Loucy (cell line): Measurements from ENCODE around the gene MYOT.

Source experiments
- H2AFZ ChIP-seq: fragments of 200-600 bp; sonication (generic); 2 replicates; pipeline ENCODE4 v1.6.0; 2016; ENCODE audit warnings: antibody characterized with exemption, mild to moderate bottlenecking, low read length, moderate library complexity
- H3F3A ChIP-seq: fragments of 200-600 bp; 2 replicates; pipeline ENCODE4 v1.6.0; 2016; ENCODE audit warnings: antibody characterized with exemption, low read depth, mild to moderate bottlenecking
- H3K27me3 ChIP-seq: fragments of 200-600 bp; sonication (generic); 2 replicates; pipeline ENCODE4 v1.6.1; 2014; ENCODE audit warnings: low read length, mild to moderate bottlenecking; ENCODE audit not compliant: insufficient read depth, poor library complexity, severe bottlenecking
- H3K36me3 ChIP-seq: fragments of 200-600 bp; sonication (generic); 2 replicates; pipeline ENCODE4 v1.6.1; 2016; ENCODE audit warnings: low read length; ENCODE audit not compliant: insufficient read depth
- H3K4me1 ChIP-seq: fragments of 200-600 bp; sonication (generic); 2 replicates; pipeline ENCODE4 v1.5.1; 2014; ENCODE audit warnings: low read length, mild to moderate bottlenecking; ENCODE audit not compliant: insufficient read depth, poor library complexity, severe bottlenecking
- H3K4me2 ChIP-seq: fragments of 200-600 bp; sonication (generic); 2 replicates; pipeline ENCODE4 v1.6.0; 2014; ENCODE audit warnings: antibody characterized with exemption, low read length, low read depth, mild to moderate bottlenecking; ENCODE audit not compliant: poor library complexity, severe bottlenecking
- H3K4me3 ChIP-seq: fragments of 200-600 bp; sonication (generic); 2 replicates; pipeline ENCODE4 v1.5.1; 2014; ENCODE audit warnings: low read length, mild to moderate bottlenecking, mixed read lengths; ENCODE audit not compliant: poor library complexity, severe bottlenecking
- H3K79me2 ChIP-seq: fragments of 200-600 bp; sonication (generic); 2 replicates; pipeline ENCODE4 v1.6.1; 2014; ENCODE audit warnings: low read length; ENCODE audit not compliant: insufficient read depth
- H3K9ac ChIP-seq: fragments of 200-600 bp; sonication (generic); 2 replicates; pipeline ENCODE4 v1.6.0; 2014; ENCODE audit warnings: mild to moderate bottlenecking, low read depth, low read length, moderate library complexity; ENCODE audit not compliant: poor library complexity, severe bottlenecking
- H3K9me2 ChIP-seq: fragments of 200-600 bp; sonication (generic); replicated peaks from 2 replicates; pipeline ENCODE4 v1.6.1; 2016; ENCODE audit warnings: low read depth, low read length, mixed read lengths
- H3K9me3 ChIP-seq: fragments of 200-600 bp; sonication (generic); 2 replicates; pipeline ENCODE4 v1.6.1; 2014; ENCODE audit warnings: mild to moderate bottlenecking, antibody characterized with exemption, low read length, low read depth; ENCODE audit not compliant: insufficient read depth
- H4K20me1 ChIP-seq: fragments of 200-600 bp; sonication (generic); 2 replicates; pipeline ENCODE4 v1.6.0; 2014; ENCODE audit warnings: antibody characterized with exemption, low read length, mild to moderate bottlenecking; ENCODE audit not compliant: insufficient read depth, poor library complexity, severe bottlenecking
- EZH2phosphoT487 ChIP-seq: fragments of 200-600 bp; IDR thresholded peaks from 2 replicates; pipeline ENCODE4 v1.6.1; 2018; ENCODE audit warnings: antibody characterized with exemption, mild to moderate bottlenecking, moderate library complexity, borderline replicate concordance
- TF ChIP-seq, protein P1 (sequence below): fragments of 200-600 bp; sonication (generic); conservative IDR thresholded peaks from 2 replicates; pipeline ENCODE4 v1.5.1; 2014; ENCODE audit warnings: mild to moderate bottlenecking, antibody characterized with exemption, low read length

MYOT gene

DNA sequence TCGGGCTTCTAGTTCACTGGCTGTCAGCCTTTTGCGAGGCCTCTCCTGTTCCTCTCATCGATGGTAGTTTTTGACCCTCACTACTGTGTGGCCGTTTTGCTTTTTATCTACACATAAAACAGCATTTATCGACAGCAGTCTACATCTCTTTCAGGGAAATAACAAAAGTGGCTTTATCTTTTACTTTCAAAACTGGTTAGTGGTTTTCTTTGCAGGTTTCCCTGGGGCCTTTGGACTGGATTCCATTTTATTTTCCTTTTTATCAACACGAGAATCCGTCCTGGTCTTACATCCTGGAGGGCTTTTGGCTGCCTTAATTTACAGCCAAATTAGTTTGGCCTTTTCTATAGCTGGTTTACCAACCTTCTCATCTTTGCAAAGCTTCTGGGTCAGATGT lies 20.8 kb downstream of the MYOT start:
- no peaks in the 10 kb centered on the region for H4K20me1 ChIP-seq
- no peak for TF ChIP-seq EZH2phosphoT487
- TF ChIP-seq, protein P1, sequence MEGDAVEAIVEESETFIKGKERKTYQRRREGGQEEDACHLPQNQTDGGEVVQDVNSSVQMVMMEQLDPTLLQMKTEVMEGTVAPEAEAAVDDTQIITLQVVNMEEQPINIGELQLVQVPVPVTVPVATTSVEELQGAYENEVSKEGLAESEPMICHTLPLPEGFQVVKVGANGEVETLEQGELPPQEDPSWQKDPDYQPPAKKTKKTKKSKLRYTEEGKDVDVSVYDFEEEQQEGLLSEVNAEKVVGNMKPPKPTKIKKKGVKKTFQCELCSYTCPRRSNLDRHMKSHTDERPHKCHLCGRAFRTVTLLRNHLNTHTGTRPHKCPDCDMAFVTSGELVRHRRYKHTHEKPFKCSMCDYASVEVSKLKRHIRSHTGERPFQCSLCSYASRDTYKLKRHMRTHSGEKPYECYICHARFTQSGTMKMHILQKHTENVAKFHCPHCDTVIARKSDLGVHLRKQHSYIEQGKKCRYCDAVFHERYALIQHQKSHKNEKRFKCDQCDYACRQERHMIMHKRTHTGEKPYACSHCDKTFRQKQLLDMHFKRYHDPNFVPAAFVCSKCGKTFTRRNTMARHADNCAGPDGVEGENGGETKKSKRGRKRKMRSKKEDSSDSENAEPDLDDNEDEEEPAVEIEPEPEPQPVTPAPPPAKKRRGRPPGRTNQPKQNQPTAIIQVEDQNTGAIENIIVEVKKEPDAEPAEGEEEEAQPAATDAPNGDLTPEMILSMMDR, result no peak
- H3K4me3 ChIP-seq, result peak overlapping the region; percentile 85
- peak overlapping the region; percentile 89 for H3K9ac ChIP-seq
- H3F3A ChIP-seq, result no peaks in the 10 kb centered on the region
- peak overlapping the region; percentile 90 for H2AFZ ChIP-seq
- H3K9me3 ChIP-seq, result no peaks in the 10 kb centered on the region
- H3K36me3 ChIP-seq, result no peaks in the 10 kb centered on the region
- peak overlapping the region; percentile 89 for H3K4me2 ChIP-seq
- peaks cover 10% of the 10 kb centered on the region for H3K79me2 ChIP-seq
- no peaks in the 10 kb centered on the region for H3K27me3 ChIP-seq
- peaks cover 26% of the 10 kb centered on the region for H3K4me1 ChIP-seq
- no peaks in the 10 kb centered on the region for H3K9me2 ChIP-seq

DNA sequence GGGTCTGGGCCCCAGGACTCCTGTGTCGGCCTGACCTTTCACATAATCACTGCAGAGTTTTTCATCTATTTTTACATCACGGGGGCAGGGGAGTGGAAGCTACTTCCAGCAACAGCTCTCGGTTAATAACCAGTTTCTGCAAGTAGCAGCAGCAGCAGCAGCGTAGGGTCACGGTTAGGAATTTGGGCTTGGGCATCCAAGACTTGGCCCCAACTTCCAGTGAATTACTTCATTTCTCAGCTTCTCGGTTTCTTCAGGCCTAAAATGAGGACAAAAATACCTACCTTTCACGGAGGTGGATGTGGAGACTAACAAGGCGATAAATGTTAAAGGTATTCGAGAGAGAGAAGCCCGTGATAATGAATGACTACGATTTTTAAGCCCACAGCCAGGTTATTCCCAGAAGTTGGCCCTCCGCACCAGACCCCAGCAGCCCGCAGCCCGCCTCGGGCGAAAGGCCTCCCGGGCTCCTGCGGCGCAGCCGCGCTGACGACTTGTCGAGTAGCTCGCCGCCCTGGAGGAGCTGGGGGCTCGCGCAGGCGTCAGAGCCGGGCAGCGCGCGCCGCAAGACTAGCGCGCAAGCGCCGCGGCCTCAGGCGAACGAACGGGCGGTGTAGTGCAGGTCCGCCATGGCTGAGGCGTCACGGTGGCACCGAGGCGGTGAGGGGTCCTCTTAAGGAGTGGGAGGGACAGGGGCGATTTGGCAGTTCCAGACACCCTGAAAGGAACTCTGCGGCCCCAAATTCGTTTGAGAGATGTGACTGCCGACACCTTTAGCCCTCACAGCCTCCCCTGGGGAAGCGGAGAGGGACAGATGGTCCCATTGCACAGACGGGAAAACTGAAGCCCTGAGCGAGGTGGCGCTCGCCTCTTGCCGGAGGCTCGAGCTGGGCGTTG lies 21.5 kb downstream of the MYOT start, which contains the start of gene PKD2L2:
Gene PKD2L2, plus strand, starts transcription at position 595 of the 897 bp plus-strand sequence. Its CDS starts 35 bp downstream, at position 630.
- TF ChIP-seq EZH2phosphoT487, result no peak
- TF ChIP-seq, protein P1, result no peak
- no peaks in the 10 kb centered on the region for H3F3A ChIP-seq
- H3K36me3 ChIP-seq, result no peaks in the 10 kb centered on the region
- peaks cover 10% of the 10 kb centered on the region for H3K79me2 ChIP-seq
- no peaks in the 10 kb centered on the region for H3K27me3 ChIP-seq
- H3K4me1 ChIP-seq, result peaks cover 26% of the 10 kb centered on the region
- peak within 1 kb of the TSS; percentile 85 for H3K4me3 ChIP-seq
- H3K9me3 ChIP-seq, result no peaks in the 10 kb centered on the region
- peak within 1 kb of the TSS; percentile 89 for H3K9ac ChIP-seq
- H3K9me2 ChIP-seq, result no peaks in the 10 kb centered on the region
- H2AFZ ChIP-seq, result peak within 1 kb of the TSS; percentile 90
- peak within 1 kb of the TSS; percentile 89 for H3K4me2 ChIP-seq
- H4K20me1 ChIP-seq, result no peaks in the 10 kb centered on the region

DNA sequence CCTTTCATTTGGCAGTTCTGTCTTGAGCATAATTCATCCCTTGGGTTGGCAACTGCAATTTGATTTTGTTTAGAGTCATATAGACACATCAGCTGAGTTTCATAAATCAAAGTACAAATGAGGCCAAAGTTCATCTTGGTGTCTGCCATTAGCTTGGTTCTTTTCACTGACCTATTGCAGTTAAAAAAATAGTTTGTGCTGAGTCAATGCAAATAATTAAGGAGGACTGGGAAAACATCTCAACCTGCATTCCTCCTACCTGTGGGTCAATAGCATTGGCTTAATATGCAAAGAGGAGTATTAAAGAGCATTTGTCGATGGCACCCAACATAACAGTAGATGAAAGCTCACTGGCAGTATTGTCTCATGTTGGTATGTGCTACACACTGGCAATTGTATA lies 23.2 kb downstream of the MYOT start:
- TF ChIP-seq, protein P1, result no peak
- no peak for TF ChIP-seq EZH2phosphoT487
- H3K4me3 ChIP-seq, result no peak overlapping the region

More for the DNA sequence above, 23.2 kb downstream of the MYOT start:
- no peaks in the 10 kb centered on the region for H3K9me3 ChIP-seq
- H3K9me2 ChIP-seq, result no peaks in the 10 kb centered on the region
- H3F3A ChIP-seq, result no peaks in the 10 kb centered on the region
- H3K9ac ChIP-seq, result no peak overlapping the region
- H3K79me2 ChIP-seq, result peaks cover 10% of the 10 kb centered on the region
- no peaks in the 10 kb centered on the region for H4K20me1 ChIP-seq
- no peak overlapping the region for H2AFZ ChIP-seq
- H3K4me1 ChIP-seq, result peaks cover 26% of the 10 kb centered on the region
- no peaks in the 10 kb centered on the region for H3K27me3 ChIP-seq
- H3K36me3 ChIP-seq, result no peaks in the 10 kb centered on the region
- H3K4me2 ChIP-seq, result no peak overlapping the region
